ENCODE measurements around the gene PTGER2. TPM values are rescaled to one million over a fixed set of nuclear protein-coding genes. Genes with fewer than 3 reads are reported as not detected.

The PTGER2 gene
- total and polyA plus RNA-seq, 9 donors = 0.64 to 3.4 (median 1.3) TPM

GRCh38 chr14:52351233-52352060, 37.3 kb downstream of the PTGER2 start:
- Histone ChIP-seq H3K27me3 (ENCODE audit: control insufficient read depth, insufficient read depth, low read length) (no peaks in the 10 kb centered on the region), H3K27ac (ENCODE audit: low read length) (peak overlapping the region; percentile 45)
- peak; percentile 86 for DNase-seq

GRCh38 chr14:52352061-52352491, 38.0 kb downstream of the PTGER2 start:
- WGBS (ENCODE audit: insufficient coverage) = 27% methylated on average over 3 of the region's 3 CpGs
- Histone ChIP-seq H3K9me3 (replicated peaks; ENCODE audit: control insufficient read depth, low read depth, low read length) (peaks cover 6% of the 10 kb centered on the region), H3K36me3 (ENCODE audit: control insufficient read depth, insufficient read depth, low read length) (no peaks in the 10 kb centered on the region), H3K4me1 (ENCODE audit: control insufficient read depth, insufficient read depth, low read length) (peaks cover 24% of the 10 kb centered on the region), H3K4me3 (ENCODE audit: low read length) (no peak overlapping the region), H3K27ac (ENCODE audit: low read length) (peak overlapping the region; percentile 45), H3K27me3 (ENCODE audit: control insufficient read depth, insufficient read depth, low read length) (no peaks in the 10 kb centered on the region)
- DNase-seq = peak; percentile 86

More at GRCh38 chr14:52351233-52352060, 37.3 kb downstream of the PTGER2 start:
- Histone ChIP-seq H3K4me1 (ENCODE audit: control insufficient read depth, insufficient read depth, low read length) (peaks cover 24% of the 10 kb centered on the region), H3K9me3 (replicated peaks; ENCODE audit: control insufficient read depth, low read depth, low read length) (peaks cover 6% of the 10 kb centered on the region), H3K4me3 (ENCODE audit: low read length) (no peak overlapping the region), H3K36me3 (ENCODE audit: control insufficient read depth, insufficient read depth, low read length) (no peaks in the 10 kb centered on the region)
- 12% methylated on average over 2 of the region's 7 CpGs for WGBS (ENCODE audit: insufficient coverage)

GRCh38 chr14:52352569-52352968, 38.5 kb downstream of the PTGER2 start:
- no peaks in the 10 kb centered on the region for H3K27me3 ChIP-seq (ENCODE audit: control insufficient read depth, insufficient read depth, low read length)
- no peak overlapping the region for H3K4me3 ChIP-seq (ENCODE audit: low read length)
- 20% methylated on average over 1 of the region's 4 CpGs for WGBS (ENCODE audit: insufficient coverage)
- H3K4me1 ChIP-seq (ENCODE audit: control insufficient read depth, insufficient read depth, low read length) = peaks cover 24% of the 10 kb centered on the region
- H3K36me3 ChIP-seq (ENCODE audit: control insufficient read depth, insufficient read depth, low read length) = no peaks in the 10 kb centered on the region
- DNase-seq = no peak
- H3K27ac ChIP-seq (ENCODE audit: low read length) = no peak overlapping the region
- H3K9me3 ChIP-seq (replicated peaks; ENCODE audit: control insufficient read depth, low read depth, low read length) = peaks cover 6% of the 10 kb centered on the region

- H3K4me3 ChIP-seq (ENCODE audit: low read length) = no peak overlapping the region
- no peaks in the 10 kb centered on the region for H3K27me3 ChIP-seq (ENCODE audit: control insufficient read depth, insufficient read depth, low read length)
- peak; percentile 68 for DNase-seq
- H3K9me3 ChIP-seq (replicated peaks; ENCODE audit: control insufficient read depth, low read depth, low read length) = peaks cover 6% of the 10 kb centered on the region
- H3K4me1 ChIP-seq (ENCODE audit: control insufficient read depth, insufficient read depth, low read length) = peaks cover 22% of the 10 kb centered on the region
- H3K27ac ChIP-seq (ENCODE audit: low read length) = no peak overlapping the region
- no peaks in the 10 kb centered on the region for H3K36me3 ChIP-seq (ENCODE audit: control insufficient read depth, insufficient read depth, low read length)
Observed at GRCh38 chr14:52354242-52354641, 40.1 kb downstream of the PTGER2 start.

- Histone ChIP-seq H3K9me3 (replicated peaks; ENCODE audit: control insufficient read depth, low read depth, low read length) (peaks cover 2% of the 10 kb centered on the region), H3K27ac (ENCODE audit: low read length) (peak overlapping the region; percentile 53), H3K4me3 (ENCODE audit: low read length) (no peak overlapping the region), H3K36me3 (ENCODE audit: control insufficient read depth, insufficient read depth, low read length) (no peaks in the 10 kb centered on the region), H3K4me1 (ENCODE audit: control insufficient read depth, insufficient read depth, low read length) (peaks cover 20% of the 10 kb centered on the region), H3K27me3 (ENCODE audit: control insufficient read depth, insufficient read depth, low read length) (no peaks in the 10 kb centered on the region)
- peak; percentile 89 for DNase-seq
- no CpG with 5 or more reads among the region's 2 CpGs for WGBS (ENCODE audit: insufficient coverage)
Observed at GRCh38 chr14:52355016-52355431, 40.9 kb downstream of the PTGER2 start.

- no peaks in the 10 kb centered on the region for H3K27me3 ChIP-seq (ENCODE audit: control insufficient read depth, insufficient read depth, low read length)
- 27% methylated on average over 4 of the region's 5 CpGs for WGBS (ENCODE audit: insufficient coverage)
- H3K4me3 ChIP-seq (ENCODE audit: low read length) = no peak overlapping the region
- peak overlapping the region; percentile 11 for H3K27ac ChIP-seq (ENCODE audit: low read length)
- DNase-seq = no peak
- H3K36me3 ChIP-seq (ENCODE audit: control insufficient read depth, insufficient read depth, low read length) = no peaks in the 10 kb centered on the region
- H3K4me1 ChIP-seq (ENCODE audit: control insufficient read depth, insufficient read depth, low read length) = peaks cover 22% of the 10 kb centered on the region
- H3K9me3 ChIP-seq (replicated peaks; ENCODE audit: control insufficient read depth, low read depth, low read length) = no peaks in the 10 kb centered on the region
Observed at GRCh38 chr14:52355526-52355925, 41.4 kb downstream of the PTGER2 start.

GRCh38 chr14:52356025-52356424, 41.9 kb downstream of the PTGER2 start:
- peak; percentile 41 for DNase-seq
- Histone ChIP-seq H3K27me3 (ENCODE audit: control insufficient read depth, insufficient read depth, low read length) (no peaks in the 10 kb centered on the region), H3K9me3 (replicated peaks; ENCODE audit: control insufficient read depth, low read depth, low read length) (no peaks in the 10 kb centered on the region), H3K4me3 (ENCODE audit: low read length) (no peak overlapping the region), H3K36me3 (ENCODE audit: control insufficient read depth, insufficient read depth, low read length) (no peaks in the 10 kb centered on the region), H3K4me1 (ENCODE audit: control insufficient read depth, insufficient read depth, low read length) (peaks cover 25% of the 10 kb centered on the region), H3K27ac (ENCODE audit: low read length) (peak overlapping the region; percentile 11)
- no CpG with 5 or more reads among the region's 3 CpGs for whole genome bisulfite sequencing (ENCODE audit: insufficient coverage)

GRCh38 chr14:52360831-52361230, 46.7 kb downstream of the PTGER2 start:
- no peaks in the 10 kb centered on the region for H3K27me3 ChIP-seq (ENCODE audit: control insufficient read depth, insufficient read depth, low read length)
- H3K36me3 ChIP-seq (ENCODE audit: control insufficient read depth, insufficient read depth, low read length) = no peaks in the 10 kb centered on the region
- peaks cover 22% of the 10 kb centered on the region for H3K4me1 ChIP-seq (ENCODE audit: control insufficient read depth, insufficient read depth, low read length)
- DNase-seq = peak; percentile 69
- no peak overlapping the region for H3K4me3 ChIP-seq (ENCODE audit: low read length)
- no peak overlapping the region for H3K27ac ChIP-seq (ENCODE audit: low read length)
- H3K9me3 ChIP-seq (replicated peaks; ENCODE audit: control insufficient read depth, low read depth, low read length) = no peaks in the 10 kb centered on the region
- no CpG with 5 or more reads among the region's 4 CpGs for WGBS (ENCODE audit: insufficient coverage)

GRCh38 chr14:52363041-52363704, 49.1 kb downstream of the PTGER2 start:
- peak overlapping the region; percentile 45 for H3K27ac ChIP-seq (ENCODE audit: low read length)
- no peaks in the 10 kb centered on the region for H3K27me3 ChIP-seq (ENCODE audit: control insufficient read depth, insufficient read depth, low read length)
- WGBS (ENCODE audit: insufficient coverage) = no CpG with 5 or more reads among the region's 2 CpGs
- H3K9me3 ChIP-seq (replicated peaks; ENCODE audit: control insufficient read depth, low read depth, low read length) = no peaks in the 10 kb centered on the region
- no peaks in the 10 kb centered on the region for H3K36me3 ChIP-seq (ENCODE audit: control insufficient read depth, insufficient read depth, low read length)
- peak; percentile 89 for DNase-seq
- H3K4me1 ChIP-seq (ENCODE audit: control insufficient read depth, insufficient read depth, low read length) = peaks cover 19% of the 10 kb centered on the region
- H3K4me3 ChIP-seq (ENCODE audit: low read length) = no peak overlapping the region

GRCh38 chr14:52363961-52364360, 49.8 kb downstream of the PTGER2 start:
- Histone ChIP-seq H3K27me3 (ENCODE audit: control insufficient read depth, insufficient read depth, low read length) (no peaks in the 10 kb centered on the region), H3K9me3 (replicated peaks; ENCODE audit: control insufficient read depth, low read depth, low read length) (no peaks in the 10 kb centered on the region), H3K4me3 (ENCODE audit: low read length) (no peak overlapping the region), H3K4me1 (ENCODE audit: control insufficient read depth, insufficient read depth, low read length) (peaks cover 19% of the 10 kb centered on the region), H3K36me3 (ENCODE audit: control insufficient read depth, insufficient read depth, low read length) (no peaks in the 10 kb centered on the region), H3K27ac (ENCODE audit: low read length) (no peak overlapping the region)
- DNase-seq = peak; percentile 38
- WGBS (ENCODE audit: insufficient coverage) = no CpG with 5 or more reads among the region's 1 CpG

All from muscle of leg (tissue), 11 donors.